Osteocyte (in vitro differentiated cells): ENCODE data around the gene PPHLN1. TPM values are rescaled to one million over a fixed set of nuclear protein-coding genes. Genes with fewer than 3 reads are reported as not detected.

Source experiments
- DNase-seq: peaks from one replicate; pipeline ENCODE4 v3.0.0; 2021; ENCODE audit warnings: mixed read lengths; ENCODE audit not compliant: unreplicated experiment; ENCODE audit errors: extremely low spot score
- H3K27ac Mint-ChIP-seq: one replicate; pipeline ENCODE4 v1.8.0; 2021; ENCODE audit warnings: mild to moderate bottlenecking, mixed read lengths; ENCODE audit not compliant: unreplicated experiment
- H3K27me3 Mint-ChIP-seq: one replicate; pipeline ENCODE4 v1.8.0; 2021; ENCODE audit warnings: mixed read lengths; ENCODE audit not compliant: unreplicated experiment
- H3K36me3 Mint-ChIP-seq: one replicate; pipeline ENCODE4 v1.8.0; 2021; ENCODE audit warnings: mixed read lengths; ENCODE audit not compliant: unreplicated experiment
- H3K4me1 Mint-ChIP-seq: one replicate; pipeline ENCODE4 v1.8.0; 2021; ENCODE audit warnings: mixed read lengths; ENCODE audit not compliant: unreplicated experiment
- H3K4me3 Mint-ChIP-seq: one replicate; pipeline ENCODE4 v1.8.0; 2021; ENCODE audit warnings: mild to moderate bottlenecking, moderate library complexity, mixed read lengths; ENCODE audit not compliant: unreplicated experiment
- H3K9me3 Mint-ChIP-seq: one replicate; pipeline ENCODE4 v1.8.0; 2021; ENCODE audit warnings: mixed read lengths; ENCODE audit not compliant: unreplicated experiment
- CTCF ChIP-seq: fragments of 200-600 bp; sonication (generic); IDR thresholded peaks from 2 replicates; pipeline ENCODE4 v1.5.0; 2021; ENCODE audit warnings: antibody characterized with exemption, mild to moderate bottlenecking, moderate library complexity
- total RNA-seq: library from RNA; stranded (reverse); gene quantifications from 2 replicates; pipeline ENCODE4 v1.2.1, GENCODE V29; 2021

PPHLN1 gene
- total RNA-seq, 1 donor from 2014 or later: 56.6 TPM

GRCh38 chr12:42285431-42285830, 40.5 kb upstream of the PPHLN1 start:
- Mint-ChIP-seq H3K27ac (no peak overlapping the region), H3K36me3 (no peaks in the 10 kb centered on the region), H3K9me3 (no peaks in the 10 kb centered on the region), H3K4me3 (no peak overlapping the region), H3K4me1 (peaks cover 4% of the 10 kb centered on the region), H3K27me3 (peaks cover 18% of the 10 kb centered on the region)
- TF ChIP-seq CTCF: no peak
- no peak for DNase-seq

GRCh38 chr12:42286741-42287140, 39.2 kb upstream of the PPHLN1 start:
- peaks cover 4% of the 10 kb centered on the region for H3K4me1 Mint-ChIP-seq
- no peak overlapping the region for H3K4me3 Mint-ChIP-seq
- H3K27me3 Mint-ChIP-seq: peaks cover 28% of the 10 kb centered on the region
- no peaks in the 10 kb centered on the region for H3K9me3 Mint-ChIP-seq
- DNase-seq: no peak
- H3K36me3 Mint-ChIP-seq: no peaks in the 10 kb centered on the region
- TF ChIP-seq CTCF: no peak
- H3K27ac Mint-ChIP-seq: no peak overlapping the region

- no peak overlapping the region for H3K27ac Mint-ChIP-seq
- peaks cover 4% of the 10 kb centered on the region for H3K4me1 Mint-ChIP-seq
- TF ChIP-seq CTCF: no peak
- no peaks in the 10 kb centered on the region for H3K36me3 Mint-ChIP-seq
- no peak overlapping the region for H3K4me3 Mint-ChIP-seq
- no peak for DNase-seq
- peaks cover 22% of the 10 kb centered on the region for H3K27me3 Mint-ChIP-seq
- no peaks in the 10 kb centered on the region for H3K9me3 Mint-ChIP-seq
Measured at GRCh38 chr12:42288544-42288943, 37.4 kb upstream of the PPHLN1 start.

- H3K4me3 Mint-ChIP-seq: no peak overlapping the region
- no peak for TF ChIP-seq CTCF
- H3K27me3 Mint-ChIP-seq: peaks cover 19% of the 10 kb centered on the region
- no peaks in the 10 kb centered on the region for H3K4me1 Mint-ChIP-seq
- no peak overlapping the region for H3K27ac Mint-ChIP-seq
- no peaks in the 10 kb centered on the region for H3K9me3 Mint-ChIP-seq
- H3K36me3 Mint-ChIP-seq: no peaks in the 10 kb centered on the region
- no peak for DNase-seq
Measured at GRCh38 chr12:42291680-42292079, 34.3 kb upstream of the PPHLN1 start.

- Mint-ChIP-seq H3K4me3 (no peak overlapping the region), H3K36me3 (no peaks in the 10 kb centered on the region), H3K9me3 (no peaks in the 10 kb centered on the region), H3K27ac (no peak overlapping the region), H3K4me1 (no peaks in the 10 kb centered on the region), H3K27me3 (peaks cover 4% of the 10 kb centered on the region)
- no peak for DNase-seq
- peak; percentile 41 for TF ChIP-seq CTCF
Measured at GRCh38 chr12:42296503-42297109, 29.4 kb upstream of the PPHLN1 start.
